Activated naive CD8-positive, alpha-beta T cell treated with anti-CD3 and anti-CD28 coated beads, Interleukin-2, amount 10 ng/mL, durations not matched to agents 7 days and 5 days (primary cell): ENCODE results near the gene EFCAB10. TPM values are rescaled to one million over a fixed set of nuclear protein-coding genes. Genes with fewer than 3 reads are reported as not detected.
A peak's percentile ranks its signal among the peaks of the same experiment; 100 is the strongest.

ENCODE experiments used
- ATAC-seq: fragments of 150-1000 bp; cut with Tn5 transposase; one replicate; pipeline ENCODE4 v1.10.0; 2021; ENCODE audit warnings: low read depth, moderate library complexity
- POLR2A ChIA-PET: fragments of 350-600 bp; sonication (Branson Sonifier 250); formaldehyde crosslinking; loops from one replicate; lab custom pipeline; 2021; ENCODE audit warnings: antibody characterized with exemption; lab: Charles Lee
- DNase-seq: peaks from one replicate; pipeline ENCODE4 v3.0.0; 2021
- H3K27ac Mint-ChIP-seq: one replicate; pipeline ENCODE4 v1.8.0; 2022; ENCODE audit warnings: mild to moderate bottlenecking, mixed read lengths
- H3K27me3 Mint-ChIP-seq: one replicate; pipeline ENCODE4 v1.8.0; 2022; ENCODE audit warnings: mild to moderate bottlenecking, moderate library complexity, mixed read lengths
- H3K36me3 Mint-ChIP-seq: one replicate; pipeline ENCODE4 v1.8.0; 2021; ENCODE audit warnings: mild to moderate bottlenecking, mixed read lengths
- H3K4me1 Mint-ChIP-seq: one replicate; pipeline ENCODE4 v1.8.0; 2021; ENCODE audit warnings: mixed read lengths
- H3K4me3 Mint-ChIP-seq: one replicate; pipeline ENCODE4 v1.8.0; 2022; ENCODE audit warnings: mild to moderate bottlenecking, moderate library complexity, mixed read lengths
- H3K9me3 Mint-ChIP-seq: one replicate; pipeline ENCODE4 v1.8.0; 2021; ENCODE audit warnings: mixed read lengths
- total RNA-seq, 2 experiments: library from RNA; stranded (reverse); gene quantifications; one replicate each; pipeline ENCODE4 v1.2.3, GENCODE V29; 2021

The EFCAB10 gene
- total RNA-seq, 2 experiments from 2014 or later = not detected

GRCh38 chr7:105587909-105588635 lies 6.8 kb upstream of the EFCAB10 start:
- Mint-ChIP-seq H3K4me3 (no peak overlapping the region), H3K4me1 (peaks cover 7% of the 10 kb centered on the region), H3K27ac (no peak overlapping the region)

GRCh38 chr7:105585850-105586500 lies 4.7 kb upstream of the EFCAB10 start:
- ATAC-seq = peak; percentile 35
- POLR2A ChIA-PET = no interaction called here
- no peak for DNase-seq
- Mint-ChIP-seq H3K4me3 (no peak overlapping the region), H3K27me3 (no peaks in the 10 kb centered on the region), H3K9me3 (peaks cover 4% of the 10 kb centered on the region), H3K4me1 (peaks cover 8% of the 10 kb centered on the region), H3K36me3 (peaks cover 4% of the 10 kb centered on the region), H3K27ac (no peak overlapping the region)

More at GRCh38 chr7:105587909-105588635, 6.8 kb upstream of the EFCAB10 start:
- Mint-ChIP-seq H3K9me3 (peaks cover 2% of the 10 kb centered on the region), H3K27me3 (peaks cover 3% of the 10 kb centered on the region), H3K36me3 (peaks cover 4% of the 10 kb centered on the region)
- no peak for DNase-seq
- POLR2A ChIA-PET = no interaction called here
- ATAC-seq = no peak

GRCh38 chr7:105584165-105584564 lies 2.9 kb upstream of the EFCAB10 start:
- no peak for ATAC-seq
- DNase-seq = no peak
- Mint-ChIP-seq H3K36me3 (peaks cover 4% of the 10 kb centered on the region), H3K4me1 (peaks cover 5% of the 10 kb centered on the region), H3K27me3 (no peaks in the 10 kb centered on the region), H3K9me3 (peaks cover 4% of the 10 kb centered on the region), H3K4me3 (no peak overlapping the region), H3K27ac (no peak overlapping the region)
- POLR2A ChIA-PET = no interaction called here

DNA sequence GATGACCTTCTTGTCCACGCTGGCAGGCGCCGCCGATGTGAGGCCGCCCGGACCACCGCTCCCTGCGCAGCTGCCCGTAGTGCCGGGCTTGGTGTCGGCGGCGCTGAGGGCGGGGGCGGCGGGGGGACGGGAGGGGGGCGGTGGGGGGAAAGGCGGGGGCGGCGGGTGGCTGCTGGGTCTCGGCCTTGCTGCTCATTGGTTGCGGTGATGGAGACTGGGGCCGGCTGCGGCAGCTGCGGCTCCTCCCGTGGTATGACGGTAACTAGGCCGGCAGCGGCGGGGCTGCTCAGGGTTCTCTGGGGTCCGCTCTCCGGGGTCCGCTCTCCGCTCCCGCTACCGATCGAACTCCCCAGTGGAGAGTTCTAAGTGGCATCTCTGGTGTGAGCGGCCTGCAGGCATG lies 1.8 kb upstream of the EFCAB10 start:
- no peak for DNase-seq
- no peak overlapping the region for H3K4me3 Mint-ChIP-seq
- H3K27ac Mint-ChIP-seq = no peak overlapping the region
- H3K36me3 Mint-ChIP-seq = peaks cover 4% of the 10 kb centered on the region
- H3K27me3 Mint-ChIP-seq = no peaks in the 10 kb centered on the region
- peaks cover 1% of the 10 kb centered on the region for H3K4me1 Mint-ChIP-seq
- POLR2A ChIA-PET = no interaction called here
- H3K9me3 Mint-ChIP-seq = peaks cover 4% of the 10 kb centered on the region
- no peak for ATAC-seq

- no peaks in the 10 kb centered on the region for H3K27me3 Mint-ChIP-seq
- peaks cover 4% of the 10 kb centered on the region for H3K9me3 Mint-ChIP-seq
- no peak overlapping the region for H3K27ac Mint-ChIP-seq
- H3K36me3 Mint-ChIP-seq = peaks cover 4% of the 10 kb centered on the region
- no peak for ATAC-seq
- H3K4me1 Mint-ChIP-seq = peaks cover 1% of the 10 kb centered on the region
- DNase-seq = no peak
- no peak overlapping the region for H3K4me3 Mint-ChIP-seq
- POLR2A ChIA-PET = no interaction called here
Measured at GRCh38 chr7:105580022-105580740, 1.1 kb downstream of the EFCAB10 start.

- no peaks in the 10 kb centered on the region for H3K27me3 Mint-ChIP-seq
- ATAC-seq (no peak), DNase-seq (no peak)
- H3K4me3 Mint-ChIP-seq = no peak overlapping the region
- H3K9me3 Mint-ChIP-seq = peaks cover 4% of the 10 kb centered on the region
- H3K4me1 Mint-ChIP-seq = peaks cover 1% of the 10 kb centered on the region
- no peaks in the 10 kb centered on the region for H3K36me3 Mint-ChIP-seq
- no peak overlapping the region for H3K27ac Mint-ChIP-seq
- POLR2A ChIA-PET = no interaction called here
Measured at GRCh38 chr7:105578496-105578895, 2.8 kb downstream of the EFCAB10 start.

GRCh38 chr7:105577251-105577650 lies 4.0 kb downstream of the EFCAB10 start:
- H3K27ac Mint-ChIP-seq = no peak overlapping the region
- peaks cover 2% of the 10 kb centered on the region for H3K9me3 Mint-ChIP-seq
- DNase-seq (no peak), ATAC-seq (no peak)
- POLR2A ChIA-PET = no interaction called here
- H3K4me1 Mint-ChIP-seq = peaks cover 1% of the 10 kb centered on the region
- H3K36me3 Mint-ChIP-seq = peaks cover 3% of the 10 kb centered on the region
- H3K4me3 Mint-ChIP-seq = no peak overlapping the region
- no peaks in the 10 kb centered on the region for H3K27me3 Mint-ChIP-seq

DNA sequence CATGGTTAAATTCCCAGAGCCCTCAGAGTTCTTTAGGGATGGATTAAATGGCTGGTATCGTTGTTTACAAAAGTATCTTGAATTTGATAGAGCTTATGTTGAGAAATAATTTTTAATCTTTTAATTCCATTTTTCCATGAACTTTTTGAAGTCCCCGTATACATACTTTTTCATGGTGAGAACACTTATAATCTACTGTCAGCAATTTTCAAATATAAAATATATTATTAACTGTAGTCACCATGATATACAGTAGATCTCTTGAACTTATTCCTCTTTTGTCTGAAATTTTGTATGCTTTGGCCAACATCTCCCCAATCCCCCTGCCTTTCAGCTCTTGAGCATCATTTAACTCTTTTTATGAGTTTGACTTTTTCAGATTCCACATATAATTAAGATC lies 9.4 kb downstream of the EFCAB10 start:
- H3K27me3 Mint-ChIP-seq = no peaks in the 10 kb centered on the region
- ATAC-seq (no peak), DNase-seq (no peak)
- peaks cover 2% of the 10 kb centered on the region for H3K9me3 Mint-ChIP-seq
- POLR2A ChIA-PET = no interaction called here
- H3K4me1 Mint-ChIP-seq = no peaks in the 10 kb centered on the region
- peaks cover 15% of the 10 kb centered on the region for H3K36me3 Mint-ChIP-seq
- no peak overlapping the region for H3K27ac Mint-ChIP-seq
- H3K4me3 Mint-ChIP-seq = no peak overlapping the region

- H3K36me3 Mint-ChIP-seq = peaks cover 31% of the 10 kb centered on the region
- H3K4me3 Mint-ChIP-seq = no peak overlapping the region
- DNase-seq (no peak), ATAC-seq (no peak)
- H3K4me1 Mint-ChIP-seq = no peaks in the 10 kb centered on the region
- H3K27ac Mint-ChIP-seq = no peak overlapping the region
- no peaks in the 10 kb centered on the region for H3K27me3 Mint-ChIP-seq
- POLR2A ChIA-PET = no interaction called here
- no peaks in the 10 kb centered on the region for H3K9me3 Mint-ChIP-seq
Measured at GRCh38 chr7:105567821-105568220, 13.5 kb downstream of the EFCAB10 start.

- Mint-ChIP-seq H3K4me1 (no peaks in the 10 kb centered on the region), H3K4me3 (no peak overlapping the region), H3K9me3 (no peaks in the 10 kb centered on the region), H3K27ac (no peak overlapping the region), H3K36me3 (peaks cover 36% of the 10 kb centered on the region), H3K27me3 (no peaks in the 10 kb centered on the region)
- POLR2A ChIA-PET = no interaction called here
- no peak for ATAC-seq
- DNase-seq = no peak
Measured at GRCh38 chr7:105567024-105567423, 14.3 kb downstream of the EFCAB10 start.

DNA sequence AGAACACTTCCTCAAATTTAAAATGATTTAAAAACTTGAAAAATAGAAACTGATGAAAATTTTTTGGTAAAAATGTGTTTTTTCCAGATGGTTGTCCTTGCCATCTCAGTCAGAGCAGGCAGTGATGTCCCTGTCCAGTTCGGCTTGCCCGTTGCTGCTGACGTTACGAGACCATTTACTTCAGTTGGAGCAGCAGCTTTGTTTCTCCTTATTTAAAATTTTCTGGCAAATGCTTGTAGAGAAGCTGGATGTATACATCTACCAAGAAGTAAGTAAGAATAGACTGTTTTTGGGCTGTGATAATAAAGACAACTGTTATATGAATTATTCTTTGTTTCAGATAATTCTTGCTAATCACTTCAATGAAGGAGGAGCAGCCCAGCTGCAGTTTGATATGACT lies 16.1 kb downstream of the EFCAB10 start:
- H3K9me3 Mint-ChIP-seq = no peaks in the 10 kb centered on the region
- POLR2A ChIA-PET = no interaction called here
- no peaks in the 10 kb centered on the region for H3K27me3 Mint-ChIP-seq
- DNase-seq = no peak
- H3K27ac Mint-ChIP-seq = no peak overlapping the region
- H3K4me1 Mint-ChIP-seq = no peaks in the 10 kb centered on the region
- ATAC-seq = no peak
- H3K36me3 Mint-ChIP-seq = peaks cover 35% of the 10 kb centered on the region
- no peak overlapping the region for H3K4me3 Mint-ChIP-seq

DNA sequence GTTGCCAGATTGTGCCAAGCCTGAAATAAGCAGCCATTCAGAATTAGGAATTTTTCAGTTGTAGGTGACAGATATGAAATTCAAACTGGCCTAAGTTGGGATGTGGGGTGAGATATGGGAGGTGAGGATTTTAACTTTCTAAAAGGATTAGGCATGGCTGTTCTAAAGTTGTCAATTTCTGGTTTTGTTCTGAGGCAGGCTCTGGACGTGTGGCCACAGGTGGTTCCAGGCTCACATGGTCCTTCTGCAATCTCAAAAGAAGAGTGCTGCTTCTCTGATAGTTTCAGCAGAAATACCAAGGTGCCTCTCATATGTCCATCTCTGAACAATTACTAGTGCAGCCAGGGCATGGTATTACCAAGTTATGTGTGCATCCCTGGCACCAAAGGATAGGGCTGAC lies 21.4 kb downstream of the EFCAB10 start:
- Mint-ChIP-seq H3K27ac (no peak overlapping the region), H3K4me1 (no peaks in the 10 kb centered on the region), H3K27me3 (no peaks in the 10 kb centered on the region), H3K9me3 (no peaks in the 10 kb centered on the region), H3K4me3 (no peak overlapping the region), H3K36me3 (peaks cover 30% of the 10 kb centered on the region)
- no peak for ATAC-seq
- POLR2A ChIA-PET = no interaction called here
- no peak for DNase-seq

GRCh38 chr7:105538339-105538738 lies 43.0 kb downstream of the EFCAB10 start:
- ATAC-seq = no peak
- DNase-seq = no peak
- Mint-ChIP-seq H3K36me3 (peaks cover 24% of the 10 kb centered on the region), H3K27me3 (no peaks in the 10 kb centered on the region), H3K4me1 (peaks cover 6% of the 10 kb centered on the region), H3K4me3 (no peak overlapping the region), H3K27ac (no peak overlapping the region), H3K9me3 (no peaks in the 10 kb centered on the region)
- POLR2A ChIA-PET = no interaction called here
